Muscle of leg (tissue), 11 donors: ENCODE measurements around the gene C7orf25. TPM values are rescaled to one million over a fixed set of nuclear protein-coding genes. Genes with fewer than 3 reads are reported as not detected.
"Not testable (repeated sequence)": the region's sequence is repeated elsewhere in the genome, so short reads cannot be mapped to it uniquely, and the experiment has no call there.

Source experiments
- DNase-seq: peaks from one replicate; pipeline ENCODE4 v3.0.0; 2013
- H3K27ac ChIP-seq: one replicate; pipeline ENCODE4 v1.5.1; 2013; ENCODE audit warnings: mild to moderate bottlenecking, low read length, control low read depth
- H3K27me3 ChIP-seq: one replicate; pipeline ENCODE4 v1.6.1; 2013; ENCODE audit warnings: low read length; ENCODE audit not compliant: control insufficient read depth, insufficient read depth
- H3K36me3 ChIP-seq: one replicate; pipeline ENCODE4 v1.6.1; 2013; ENCODE audit warnings: low read length; ENCODE audit not compliant: control insufficient read depth, insufficient read depth
- H3K4me1 ChIP-seq: one replicate; pipeline ENCODE4 v1.6.1; 2013; ENCODE audit warnings: low read length; ENCODE audit not compliant: control insufficient read depth, insufficient read depth
- H3K4me3 ChIP-seq: one replicate; pipeline ENCODE4 v1.5.1; 2013; ENCODE audit warnings: low read length, control low read depth
- H3K9me3 ChIP-seq: replicated peaks from 2 replicates; pipeline ENCODE4 v1.6.1; 2013; ENCODE audit warnings: low read depth, low read length; ENCODE audit not compliant: control insufficient read depth
- WGBS: methylation state at CpG from one replicate; pipeline ENCODE4 v1.1.5; 2013; ENCODE audit warnings: missing lambda C conversion rate; ENCODE audit not compliant: insufficient coverage; 5-methylcytosine and 5-hydroxymethylcytosine counted together
- polyA plus RNA-seq, 8 donors: library from polyadenylated mRNA; unstranded; fragments of 120-200 nt; gene quantifications; one replicate each; pipeline versions ENCODE4 v1.2.1 to v1.2.3, GENCODE V29; 2013; ENCODE audit warnings: inconsistent platforms in 1 of 8, low replicate concordance in 1 of 8; ENCODE audit not compliant: insufficient read length in 8 of 8, insufficient read depth in 1 of 8
- total RNA-seq: library from RNA; stranded (reverse); fragments of 120-200 nt; gene quantifications from one replicate; pipeline ENCODE4 v1.2.4, GENCODE V29; 2013

Gene C7orf25
- total and polyA plus RNA-seq, 9 donors = 1.2 to 2.2 (median 1.7) TPM

DNA sequence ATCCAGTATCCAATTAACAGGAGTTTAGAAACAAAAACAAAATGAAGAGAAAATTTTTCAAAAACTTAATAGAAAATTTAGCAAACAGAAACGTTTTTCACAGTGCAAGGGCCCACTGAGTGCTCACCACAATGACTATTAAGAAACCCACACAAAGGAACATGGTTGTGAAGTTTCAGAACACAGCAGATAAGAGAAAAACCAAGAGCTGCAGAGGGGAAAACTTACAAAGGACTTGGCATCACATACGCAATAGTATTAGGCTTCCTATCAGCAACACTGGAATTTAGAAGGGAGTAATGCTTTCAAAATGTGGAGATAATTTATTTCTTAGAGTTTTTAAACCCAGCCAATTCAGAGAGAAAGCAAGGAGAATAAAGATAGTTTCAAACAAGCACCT lies 1.7 kb upstream of the C7orf25 start:
- WGBS = no CpG with 5 or more reads among the region's 2 CpGs
- H3K36me3 ChIP-seq = peaks cover 19% of the 10 kb centered on the region
- no peaks in the 10 kb centered on the region for H3K9me3 ChIP-seq
- H3K4me3 ChIP-seq = no peak overlapping the region
- H3K27ac ChIP-seq = no peak overlapping the region
- H3K4me1 ChIP-seq = peaks cover 9% of the 10 kb centered on the region
- no peak for DNase-seq
- no peaks in the 10 kb centered on the region for H3K27me3 ChIP-seq

DNA sequence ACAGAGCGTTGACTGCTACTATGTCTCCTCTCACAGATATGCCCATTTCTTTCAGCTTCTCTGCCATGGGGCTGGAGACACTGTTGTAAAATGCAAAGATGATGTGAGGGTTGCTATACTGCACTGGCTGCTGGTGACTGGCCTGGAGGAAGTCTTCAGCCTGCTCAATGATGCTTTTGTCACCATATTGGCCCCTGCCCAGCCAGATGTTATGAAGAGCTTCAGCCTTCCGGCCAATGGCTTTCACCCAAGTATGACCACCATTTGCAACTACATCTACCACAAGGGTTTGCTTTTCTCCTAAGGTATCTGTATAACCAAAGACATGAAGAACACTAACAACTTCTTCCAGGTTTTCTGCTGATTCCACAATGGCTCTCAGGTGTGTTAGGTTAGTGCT lies 1.6 kb downstream of the C7orf25 start:
- 86% methylated on average over 1 of the region's 2 CpGs for WGBS
- peaks cover 9% of the 10 kb centered on the region for H3K4me1 ChIP-seq
- no peak overlapping the region for H3K27ac ChIP-seq
- DNase-seq = no peak
- no peak overlapping the region for H3K4me3 ChIP-seq
- H3K9me3 ChIP-seq = no peaks in the 10 kb centered on the region
- H3K27me3 ChIP-seq = no peaks in the 10 kb centered on the region
- H3K36me3 ChIP-seq = peaks cover 6% of the 10 kb centered on the region

GRCh38 chr7:42907316-42907715 lies 4.6 kb downstream of the C7orf25 start:
- Histone ChIP-seq H3K4me3 (no peak overlapping the region), H3K9me3 (no peaks in the 10 kb centered on the region), H3K27ac (no peak overlapping the region), H3K4me1 (peaks cover 8% of the 10 kb centered on the region), H3K36me3 (peaks cover 6% of the 10 kb centered on the region), H3K27me3 (no peaks in the 10 kb centered on the region)
- no peak for DNase-seq

GRCh38 chr7:42906181-42906580 lies 5.7 kb downstream of the C7orf25 start:
- H3K27ac ChIP-seq = no peak overlapping the region
- H3K4me3 ChIP-seq = no peak overlapping the region
- H3K36me3 ChIP-seq = peaks cover 6% of the 10 kb centered on the region
- H3K27me3 ChIP-seq = no peaks in the 10 kb centered on the region
- WGBS = no CpG with 5 or more reads among the region's 1 CpG
- peaks cover 5% of the 10 kb centered on the region for H3K4me1 ChIP-seq
- H3K9me3 ChIP-seq = no peaks in the 10 kb centered on the region
- DNase-seq = no peak

GRCh38 chr7:42902331-42902730 lies 9.5 kb downstream of the C7orf25 start:
- DNase-seq = no peak
- no CpG with 5 or more reads among the region's 3 CpGs for WGBS
- Histone ChIP-seq H3K9me3 (no peaks in the 10 kb centered on the region), H3K4me1 (no peaks in the 10 kb centered on the region), H3K36me3 (no peaks in the 10 kb centered on the region), H3K4me3 (no peak overlapping the region), H3K27me3 (no peaks in the 10 kb centered on the region), H3K27ac (no peak overlapping the region)

- Histone ChIP-seq H3K36me3 (no peaks in the 10 kb centered on the region), H3K27ac (no peak overlapping the region), H3K4me1 (no peaks in the 10 kb centered on the region), H3K9me3 (no peaks in the 10 kb centered on the region), H3K4me3 (no peak overlapping the region), H3K27me3 (no peaks in the 10 kb centered on the region)
- no peak for DNase-seq
These were observed 11.0 kb downstream of the C7orf25 start for GRCh38 chr7:42900842-42901241.

GRCh38 chr7:42893346-42894240 lies 18.3 kb downstream of the C7orf25 start:
- Histone ChIP-seq H3K9me3 (no peaks in the 10 kb centered on the region), H3K4me1 (peaks cover 6% of the 10 kb centered on the region), H3K36me3 (no peaks in the 10 kb centered on the region), H3K4me3 (no peak overlapping the region), H3K27me3 (no peaks in the 10 kb centered on the region), H3K27ac (no peak overlapping the region)
- WGBS = 70% methylated on average over 5 of the region's 9 CpGs
- DNase-seq = no peak

GRCh38 chr7:42886893-42887505 lies 24.9 kb downstream of the C7orf25 start:
- Histone ChIP-seq H3K36me3 (no peaks in the 10 kb centered on the region), H3K9me3 (no peaks in the 10 kb centered on the region), H3K27me3 (peaks cover 5% of the 10 kb centered on the region), H3K4me3 (no peak overlapping the region), H3K27ac (no peak overlapping the region), H3K4me1 (peaks cover 14% of the 10 kb centered on the region)
- no peak for DNase-seq

DNA sequence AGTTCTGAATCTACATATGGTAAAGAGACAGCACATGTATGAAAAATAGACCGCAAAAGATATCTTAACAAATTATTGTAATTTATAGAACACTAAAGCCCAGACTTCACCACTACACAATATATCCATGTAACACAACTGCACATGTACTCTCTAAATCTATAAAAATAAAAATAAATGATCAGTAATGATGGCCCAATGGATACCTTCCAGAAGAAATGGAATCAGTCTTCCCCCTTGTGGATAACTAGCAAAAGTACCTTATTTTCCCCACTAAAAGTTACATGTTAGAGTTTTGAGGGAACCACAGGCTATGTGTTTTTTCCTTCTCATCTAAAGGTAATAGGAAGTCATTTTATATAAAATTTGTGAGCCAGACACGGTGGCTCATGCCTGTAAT lies 25.7 kb downstream of the C7orf25 start:
- H3K27me3 ChIP-seq = peaks cover 5% of the 10 kb centered on the region
- no CpG with 5 or more reads among the region's 2 CpGs for WGBS
- H3K27ac ChIP-seq = no peak overlapping the region
- no peaks in the 10 kb centered on the region for H3K36me3 ChIP-seq
- peaks cover 14% of the 10 kb centered on the region for H3K4me1 ChIP-seq
- no peak for DNase-seq
- H3K9me3 ChIP-seq = no peaks in the 10 kb centered on the region
- H3K4me3 ChIP-seq = no peak overlapping the region

DNA sequence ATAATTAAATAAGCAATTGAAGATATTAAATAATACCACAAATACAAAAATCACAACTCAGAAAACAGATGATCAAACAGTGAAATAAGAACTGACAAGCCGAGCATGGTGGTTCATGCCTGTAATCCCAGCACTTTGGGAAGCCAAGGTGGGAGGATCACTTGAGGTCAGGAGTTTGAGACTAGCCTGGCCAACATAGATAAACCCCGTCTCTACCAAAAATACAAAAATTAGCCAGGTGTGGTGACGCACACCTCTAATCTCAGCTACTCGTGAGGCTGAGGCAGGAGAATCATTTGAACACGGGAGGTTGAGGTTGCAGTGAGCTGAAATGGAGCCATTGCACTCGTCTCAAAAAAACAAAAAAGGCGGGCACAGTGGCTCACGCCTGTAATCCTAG lies 26.7 kb downstream of the C7orf25 start:
- not testable (repeated sequence) for DNase-seq, H3K36me3 ChIP-seq
- WGBS = 85% methylated on average over 7 of the region's 8 CpGs

More for the DNA sequence above, 26.7 kb downstream of the C7orf25 start:
- H3K27me3 ChIP-seq, H3K27ac ChIP-seq, H3K9me3 ChIP-seq, H3K4me3 ChIP-seq: not testable (repeated sequence)
- H3K4me1 ChIP-seq = peaks cover 14% of the 10 kb centered on the region
